ENCODE data around the gene EIF4G2.

EIF4G2 gene

GRCh38 chr11:10797001-10797400, 11.7 kb downstream of the EIF4G2 start:
- Mint-ChIP-seq H3K4me3 (no peak overlapping the region), H3K27ac (peak overlapping the region; percentile 3), H3K36me3 (ENCODE audit: low read depth) (peaks cover 56% of the 10 kb centered on the region)

DNA sequence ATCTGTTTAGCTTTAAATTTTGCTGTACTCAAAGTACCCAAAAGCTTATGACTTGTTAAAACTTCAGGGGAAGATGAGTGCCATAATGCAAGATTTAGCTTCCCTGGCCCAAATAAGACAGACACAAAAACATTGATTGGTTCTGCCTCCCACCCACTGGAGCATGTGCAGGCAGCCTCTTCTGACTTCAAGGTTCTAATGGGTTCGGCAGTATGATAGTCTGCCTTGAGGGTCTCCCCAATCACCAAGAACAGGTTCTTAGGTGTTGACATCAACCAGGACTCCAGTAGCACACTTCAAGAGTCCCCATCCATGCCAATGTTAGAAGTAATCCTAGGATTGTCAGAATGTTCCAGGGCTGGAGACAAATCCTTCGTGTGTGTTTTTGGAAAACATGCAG, 12.5 kb downstream of the EIF4G2 start:
- no peak overlapping the region for H3K27ac Mint-ChIP-seq
- peaks cover 38% of the 10 kb centered on the region for H3K4me1 Mint-ChIP-seq (ENCODE audit: low read depth)
- peaks cover 15% of the 10 kb centered on the region for H3K27me3 Mint-ChIP-seq (ENCODE audit: low read depth)
- peaks cover 49% of the 10 kb centered on the region for H3K36me3 Mint-ChIP-seq (ENCODE audit: low read depth)
- no peak overlapping the region for H3K4me3 Mint-ChIP-seq
- H3K9me3 Mint-ChIP-seq, result no peaks in the 10 kb centered on the region

More at GRCh38 chr11:10797001-10797400, 11.7 kb downstream of the EIF4G2 start:
- no peaks in the 10 kb centered on the region for H3K9me3 Mint-ChIP-seq
- peaks cover 8% of the 10 kb centered on the region for H3K27me3 Mint-ChIP-seq (ENCODE audit: low read depth)
- H3K4me1 Mint-ChIP-seq (ENCODE audit: low read depth), result peaks cover 43% of the 10 kb centered on the region

GRCh38 chr11:10793470-10794255, 15.1 kb downstream of the EIF4G2 start:
- H3K4me3 Mint-ChIP-seq, result no peak overlapping the region
- peaks cover 25% of the 10 kb centered on the region for H3K36me3 Mint-ChIP-seq (ENCODE audit: low read depth)
- peaks cover 22% of the 10 kb centered on the region for H3K27me3 Mint-ChIP-seq (ENCODE audit: low read depth)
- no peaks in the 10 kb centered on the region for H3K9me3 Mint-ChIP-seq
- H3K4me1 Mint-ChIP-seq (ENCODE audit: low read depth), result peaks cover 17% of the 10 kb centered on the region
- H3K27ac Mint-ChIP-seq, result no peak overlapping the region

GRCh38 chr11:10792385-10793068, 16.2 kb downstream of the EIF4G2 start:
- Mint-ChIP-seq H3K4me3 (peak overlapping the region; percentile 1), H3K27ac (no peak overlapping the region), H3K9me3 (no peaks in the 10 kb centered on the region), H3K4me1 (ENCODE audit: low read depth) (peaks cover 14% of the 10 kb centered on the region), H3K27me3 (ENCODE audit: low read depth) (peaks cover 22% of the 10 kb centered on the region), H3K36me3 (ENCODE audit: low read depth) (peaks cover 21% of the 10 kb centered on the region)

DNA sequence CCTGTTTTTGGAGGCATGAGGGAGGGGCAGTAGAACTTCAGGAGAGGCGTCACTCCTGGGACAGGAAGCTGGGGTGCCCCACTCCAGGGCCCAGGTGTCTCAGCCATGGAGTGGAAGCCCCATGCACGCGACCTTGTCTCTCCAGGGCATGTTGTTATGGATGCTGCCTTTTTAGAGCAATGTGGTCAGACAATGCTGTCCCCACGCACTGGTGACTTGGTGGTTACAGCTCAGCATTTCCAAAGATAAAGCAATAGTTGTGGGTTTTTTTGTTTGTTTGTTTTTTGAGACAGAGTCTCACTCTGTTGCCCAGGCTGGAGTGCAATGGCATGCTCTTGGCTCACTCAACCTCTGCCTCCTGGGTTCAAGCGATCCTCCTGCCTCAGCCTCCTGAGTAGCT, 22.3 kb downstream of the EIF4G2 start:
- H3K9me3 Mint-ChIP-seq, result no peaks in the 10 kb centered on the region
- no peaks in the 10 kb centered on the region for H3K4me1 Mint-ChIP-seq (ENCODE audit: low read depth)

DNA sequence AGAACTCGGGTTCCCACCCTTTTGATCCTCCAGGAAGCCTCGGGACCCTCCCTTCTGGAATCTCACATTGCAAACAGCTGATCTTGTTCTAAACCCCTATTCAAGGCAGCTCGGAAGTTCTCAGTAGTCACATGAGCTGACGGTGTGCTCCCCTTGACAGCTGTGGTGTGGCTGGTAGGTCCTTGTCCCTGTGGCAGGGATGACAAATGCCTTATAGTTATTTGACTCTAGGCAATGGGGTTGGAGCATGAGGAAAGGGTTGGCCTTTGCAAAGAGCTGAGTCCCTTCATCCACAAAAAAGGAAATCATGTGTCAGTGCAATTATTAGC, 23.6 kb downstream of the EIF4G2 start:
- Mint-ChIP-seq H3K27me3 (ENCODE audit: low read depth) (no peaks in the 10 kb centered on the region), H3K4me3 (no peak overlapping the region), H3K27ac (no peak overlapping the region), H3K9me3 (no peaks in the 10 kb centered on the region), H3K4me1 (ENCODE audit: low read depth) (no peaks in the 10 kb centered on the region), H3K36me3 (ENCODE audit: low read depth) (no peaks in the 10 kb centered on the region)

More for the DNA sequence above, 22.3 kb downstream of the EIF4G2 start:
- no peak overlapping the region for H3K27ac Mint-ChIP-seq
- no peak overlapping the region for H3K4me3 Mint-ChIP-seq
- no peaks in the 10 kb centered on the region for H3K36me3 Mint-ChIP-seq (ENCODE audit: low read depth)
- peaks cover 9% of the 10 kb centered on the region for H3K27me3 Mint-ChIP-seq (ENCODE audit: low read depth)

GRCh38 chr11:10784232-10785145, 24.2 kb downstream of the EIF4G2 start:
- Mint-ChIP-seq H3K9me3 (no peaks in the 10 kb centered on the region), H3K4me1 (ENCODE audit: low read depth) (no peaks in the 10 kb centered on the region), H3K27ac (no peak overlapping the region), H3K4me3 (no peak overlapping the region), H3K36me3 (ENCODE audit: low read depth) (no peaks in the 10 kb centered on the region), H3K27me3 (ENCODE audit: low read depth) (no peaks in the 10 kb centered on the region)

DNA sequence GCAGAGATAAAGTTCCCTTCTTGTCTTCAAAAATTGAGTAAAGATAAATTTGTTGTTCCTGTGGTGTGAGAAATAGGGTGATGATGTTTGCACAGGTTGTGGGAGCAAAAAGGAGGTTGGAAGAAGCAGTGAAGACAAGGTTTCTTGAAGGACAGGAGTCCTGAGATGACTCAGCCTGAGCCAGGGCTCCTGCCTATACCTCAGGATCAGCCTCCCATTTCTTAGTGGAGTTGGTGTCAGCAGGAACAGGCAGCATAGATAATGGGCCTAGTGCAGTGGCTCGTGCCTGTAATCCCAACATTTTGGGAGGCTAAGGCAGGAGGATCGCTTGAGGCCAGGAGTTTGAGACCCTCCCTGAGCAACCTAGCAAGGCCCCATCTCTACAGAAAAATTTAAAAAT, 28.7 kb downstream of the EIF4G2 start:
- Mint-ChIP-seq H3K9me3 (no peaks in the 10 kb centered on the region), H3K36me3 (ENCODE audit: low read depth) (peaks cover 28% of the 10 kb centered on the region), H3K27me3 (ENCODE audit: low read depth) (no peaks in the 10 kb centered on the region), H3K4me1 (ENCODE audit: low read depth) (no peaks in the 10 kb centered on the region), H3K27ac (no peak overlapping the region), H3K4me3 (no peak overlapping the region)

DNA sequence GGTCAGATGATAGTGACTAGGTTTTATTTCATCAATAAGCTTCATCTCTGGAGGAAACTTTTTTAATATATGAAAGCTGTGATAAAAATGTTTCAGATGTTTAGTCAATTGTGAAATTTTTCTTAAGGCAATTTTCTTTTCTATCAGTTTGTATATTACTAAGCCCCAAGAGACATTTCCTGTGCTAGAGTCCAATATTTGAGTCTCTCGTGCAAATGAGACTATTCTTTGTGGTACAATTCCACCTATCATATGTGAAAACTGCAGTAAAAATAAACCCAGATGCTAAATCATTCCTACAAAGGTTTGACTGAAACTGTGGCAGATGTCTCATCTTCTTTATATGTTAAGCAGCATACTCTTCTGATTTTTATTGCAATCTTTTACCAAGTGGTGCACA, 29.6 kb downstream of the EIF4G2 start:
- H3K27me3 Mint-ChIP-seq (ENCODE audit: low read depth), result no peaks in the 10 kb centered on the region
- H3K4me3 Mint-ChIP-seq, result no peak overlapping the region
- H3K27ac Mint-ChIP-seq, result no peak overlapping the region
- H3K4me1 Mint-ChIP-seq (ENCODE audit: low read depth), result no peaks in the 10 kb centered on the region
- no peaks in the 10 kb centered on the region for H3K9me3 Mint-ChIP-seq
- peaks cover 37% of the 10 kb centered on the region for H3K36me3 Mint-ChIP-seq (ENCODE audit: low read depth)

DNA sequence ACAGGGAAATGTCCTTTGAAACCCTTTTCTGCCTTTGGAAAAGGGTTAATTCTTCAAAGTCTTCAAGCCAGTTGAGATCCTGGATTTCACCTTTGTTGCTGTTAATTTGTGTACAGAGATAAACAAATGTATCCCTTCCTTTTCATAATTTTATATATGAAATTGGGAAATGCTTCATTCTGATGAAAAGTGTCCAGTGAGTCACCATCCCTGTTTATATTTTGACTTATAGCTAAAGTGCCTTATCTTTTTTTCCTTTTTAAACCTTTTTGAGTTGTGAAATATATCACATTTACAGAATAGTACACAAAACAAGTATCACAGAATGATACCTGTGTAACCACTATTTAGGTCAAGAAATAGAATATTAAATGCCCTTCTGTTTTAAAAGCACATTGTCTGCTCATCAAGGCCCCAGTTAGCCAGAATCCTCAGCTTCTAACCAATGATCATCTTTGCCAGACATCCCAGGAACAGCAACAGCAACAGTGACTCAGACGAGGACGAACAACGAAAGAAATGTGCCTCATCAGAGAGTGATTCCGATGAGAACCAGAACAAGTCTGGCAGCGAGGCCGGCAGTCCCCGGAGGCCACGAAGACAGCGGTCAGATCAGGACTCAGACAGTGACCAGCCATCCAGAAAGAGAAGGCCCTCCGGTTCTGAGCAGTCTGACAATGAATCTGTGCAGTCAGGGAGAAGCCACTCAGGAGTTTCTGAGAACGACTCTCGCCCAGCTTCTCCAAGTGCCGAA, 30.3 kb downstream of the EIF4G2 start:
- H3K27me3 Mint-ChIP-seq (ENCODE audit: low read depth), result no peaks in the 10 kb centered on the region
- no peaks in the 10 kb centered on the region for H3K9me3 Mint-ChIP-seq
- H3K4me3 Mint-ChIP-seq, result no peak overlapping the region
- H3K36me3 Mint-ChIP-seq (ENCODE audit: low read depth), result peaks cover 41% of the 10 kb centered on the region
- H3K27ac Mint-ChIP-seq, result no peak overlapping the region
- no peaks in the 10 kb centered on the region for H3K4me1 Mint-ChIP-seq (ENCODE audit: low read depth)

- Mint-ChIP-seq H3K4me1 (ENCODE audit: low read depth) (no peaks in the 10 kb centered on the region), H3K9me3 (no peaks in the 10 kb centered on the region), H3K27me3 (ENCODE audit: low read depth) (no peaks in the 10 kb centered on the region), H3K4me3 (no peak overlapping the region), H3K36me3 (ENCODE audit: low read depth) (peaks cover 47% of the 10 kb centered on the region), H3K27ac (no peak overlapping the region)
Measured at GRCh38 chr11:10777806-10778205, 30.9 kb downstream of the EIF4G2 start.

- H3K4me1 Mint-ChIP-seq (ENCODE audit: low read depth), result no peaks in the 10 kb centered on the region
- peaks cover 47% of the 10 kb centered on the region for H3K36me3 Mint-ChIP-seq (ENCODE audit: low read depth)
- H3K9me3 Mint-ChIP-seq, result no peaks in the 10 kb centered on the region
- no peak overlapping the region for H3K27ac Mint-ChIP-seq
- no peak overlapping the region for H3K4me3 Mint-ChIP-seq
- no peaks in the 10 kb centered on the region for H3K27me3 Mint-ChIP-seq (ENCODE audit: low read depth)
Measured at GRCh38 chr11:10777393-10777793, 31.3 kb downstream of the EIF4G2 start.

DNA sequence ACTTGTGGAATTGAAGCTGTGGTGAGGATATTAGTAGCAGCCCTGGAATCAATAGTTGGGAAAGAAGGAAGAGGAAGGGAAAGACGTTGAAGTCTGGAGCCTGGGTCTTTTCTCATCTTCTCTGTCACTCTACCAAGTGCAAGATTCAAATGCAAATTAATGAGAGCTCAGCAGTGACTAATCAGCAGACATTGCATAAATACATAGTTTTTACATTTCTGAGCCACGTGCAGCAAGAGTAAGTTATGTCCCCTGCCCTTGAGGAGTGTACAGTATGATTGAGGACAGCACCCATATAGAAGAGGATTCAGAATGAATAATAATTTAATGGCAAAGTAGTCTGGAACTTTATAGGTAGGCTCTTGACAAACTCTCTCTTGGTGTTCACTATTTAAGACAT, 33.9 kb downstream of the EIF4G2 start:
- Mint-ChIP-seq H3K27me3 (ENCODE audit: low read depth) (no peaks in the 10 kb centered on the region), H3K9me3 (no peaks in the 10 kb centered on the region), H3K36me3 (ENCODE audit: low read depth) (peaks cover 66% of the 10 kb centered on the region)

GRCh38 chr11:10771457-10771856, 37.3 kb downstream of the EIF4G2 start:
- H3K4me1 Mint-ChIP-seq (ENCODE audit: low read depth), result peaks cover 2% of the 10 kb centered on the region
- no peak overlapping the region for H3K27ac Mint-ChIP-seq
- H3K9me3 Mint-ChIP-seq, result no peaks in the 10 kb centered on the region
- no peak overlapping the region for H3K4me3 Mint-ChIP-seq
- peaks cover 67% of the 10 kb centered on the region for H3K36me3 Mint-ChIP-seq (ENCODE audit: low read depth)
- no peaks in the 10 kb centered on the region for H3K27me3 Mint-ChIP-seq (ENCODE audit: low read depth)

More for the DNA sequence above, 33.9 kb downstream of the EIF4G2 start:
- H3K4me1 Mint-ChIP-seq (ENCODE audit: low read depth), result no peaks in the 10 kb centered on the region
- no peak overlapping the region for H3K27ac Mint-ChIP-seq
- no peak overlapping the region for H3K4me3 Mint-ChIP-seq

Measured in T-helper 1 cell treated with Interleukin-12 subunit alpha and Interleukin-12 subunit beta and Interleukin-4 antibody, amounts not matched to agents 30 μg/mL and 1 μg/mL, for 36 hours (primary cell).